Sigmoid colon (tissue), 7 donors: Measurements from ENCODE around the gene IL1RAPL1. TPM values are rescaled to one million over a fixed set of nuclear protein-coding genes. Genes with fewer than 3 reads are reported as not detected.

Experiments
- DNase-seq: peaks from one replicate; pipeline ENCODE4 v3.0.0-alpha.2; 2019
- H3K27ac ChIP-seq, 4 donors: fragments of 200-600 bp; sonication (generic); one replicate each; pipeline ENCODE4 v1.5.1; 2016 to 2019; ENCODE audit warnings: mild to moderate bottlenecking in 1 of 4
- H3K27me3 ChIP-seq, 3 donors: fragments of 200-600 bp; sonication (generic); one replicate each; pipeline ENCODE4 v1.5.1; 2019; ENCODE audit warnings: mild to moderate bottlenecking in 1 of 3
- H3K36me3 ChIP-seq, 4 donors: fragments of 200-600 bp; sonication (generic); one replicate each; pipeline ENCODE4 v1.5.1; 2016 to 2019
- H3K4me1 ChIP-seq, 4 donors: fragments of 200-600 bp; sonication (generic); one replicate each; pipeline ENCODE4 v1.5.1; 2017 to 2019
- H3K4me3 ChIP-seq, 4 donors: fragments of 200-600 bp; sonication (generic); one replicate each; pipeline ENCODE4 v1.5.1; 2017 to 2019; ENCODE audit warnings: mild to moderate bottlenecking in 2 of 4, moderate library complexity in 1 of 4
- H3K9me3 ChIP-seq, 4 donors: fragments of 200-600 bp in 3 of 4; sonication (generic) in 3 of 4; one replicate each; pipeline versions ENCODE4 v1.5.1 to v1.6.1; 2013 to 2019
- EP300 ChIP-seq, 4 donors: sonication (generic); formaldehyde crosslinking; IDR thresholded peaks; one replicate each; pipeline ENCODE4 v1.6.1; 2017; ENCODE audit warnings: antibody characterized with exemption in 4 of 4
- POLR2A ChIP-seq, 2 donors: fragments of 450-650 bp; IDR thresholded peaks; one replicate each; pipeline ENCODE4 v1.6.1; 2016; ENCODE audit warnings: antibody characterized with exemption in 2 of 2, mild to moderate bottlenecking in 2 of 2, moderate library complexity in 2 of 2
- POLR2AphosphoS5 ChIP-seq, 4 donors: sonication (generic); formaldehyde crosslinking; IDR thresholded peaks; one replicate each; pipeline ENCODE4 v1.6.1; 2017; ENCODE audit warnings: antibody characterized with exemption in 4 of 4
- WGBS, 2 donors: extraction: QIAGEN DNeasy Blood & Tissue Kit; methylation state at CpG; one replicate each; pipeline ENCODE4 v1.1.7; 2013; 5-methylcytosine and 5-hydroxymethylcytosine counted together
- intact Hi-C: fragments of 100-400 bp; cut with DNase I; formaldehyde crosslinking; loops from one replicate; pipeline ENCODE4 v1.15.1; 2023
- polyA plus RNA-seq, 3 donors: library from polyadenylated mRNA; stranded (reverse); fragments of 200-250 nt; gene quantifications; one replicate each; pipeline ENCODE4 v1.2.3, GENCODE V29; 2013
- total RNA-seq, 4 donors: library from RNA; depleted of rRNA; stranded (reverse); fragments of >200 nt; gene quantifications; one replicate each; pipeline ENCODE4 v1.1.0, GENCODE V29; 2016
- TF ChIP-seq, protein P1 (sequence below), 4 experiments: fragments of 450-650 bp in 3 of 4; fragments of 200-600 bp in 1 of 4; IDR thresholded peaks; one replicate each; pipeline ENCODE4 v1.5.1; 2016 to 2019; ENCODE audit warnings: antibody characterized with exemption in 4 of 4, mild to moderate bottlenecking in 3 of 4, moderate library complexity in 2 of 4
- donor health status: healthy with polysubstance abuse.
- donor health status: Bipolar disorder and iron deficiency.
- donor health status: healthy.

The IL1RAPL1 gene
- total and polyA plus RNA-seq, 7 donors, result 0.07 to 2.5 (median 1.2) TPM; not detected in 2

GRCh38 chrX:29042341-29042740 lies 455.1 kb downstream of the IL1RAPL1 start:
- H3K9me3 ChIP-seq, result no peaks in the 10 kb centered on the region
- no peaks in the 10 kb centered on the region for H3K4me1 ChIP-seq
- no peaks in the 10 kb centered on the region for H3K27me3 ChIP-seq
- 88 to 93% methylated on average over 2 of the region's 2 CpGs for WGBS, 2 donors
- H3K27ac ChIP-seq, result no peak overlapping the region
- DNase-seq, result no peak
- intact Hi-C loops, result no loop called here
- TF ChIP-seq, protein P1, sequence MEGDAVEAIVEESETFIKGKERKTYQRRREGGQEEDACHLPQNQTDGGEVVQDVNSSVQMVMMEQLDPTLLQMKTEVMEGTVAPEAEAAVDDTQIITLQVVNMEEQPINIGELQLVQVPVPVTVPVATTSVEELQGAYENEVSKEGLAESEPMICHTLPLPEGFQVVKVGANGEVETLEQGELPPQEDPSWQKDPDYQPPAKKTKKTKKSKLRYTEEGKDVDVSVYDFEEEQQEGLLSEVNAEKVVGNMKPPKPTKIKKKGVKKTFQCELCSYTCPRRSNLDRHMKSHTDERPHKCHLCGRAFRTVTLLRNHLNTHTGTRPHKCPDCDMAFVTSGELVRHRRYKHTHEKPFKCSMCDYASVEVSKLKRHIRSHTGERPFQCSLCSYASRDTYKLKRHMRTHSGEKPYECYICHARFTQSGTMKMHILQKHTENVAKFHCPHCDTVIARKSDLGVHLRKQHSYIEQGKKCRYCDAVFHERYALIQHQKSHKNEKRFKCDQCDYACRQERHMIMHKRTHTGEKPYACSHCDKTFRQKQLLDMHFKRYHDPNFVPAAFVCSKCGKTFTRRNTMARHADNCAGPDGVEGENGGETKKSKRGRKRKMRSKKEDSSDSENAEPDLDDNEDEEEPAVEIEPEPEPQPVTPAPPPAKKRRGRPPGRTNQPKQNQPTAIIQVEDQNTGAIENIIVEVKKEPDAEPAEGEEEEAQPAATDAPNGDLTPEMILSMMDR (IDR thresholded peaks at IDR 0.05), result no peak
- TF ChIP-seq POLR2AphosphoS5 (IDR thresholded peaks at IDR 0.05) (no peak), POLR2A (IDR thresholded peaks at IDR 0.05) (no peak), EP300 (IDR thresholded peaks at IDR 0.05) (no peak)
- H3K36me3 ChIP-seq, result no peaks in the 10 kb centered on the region
- H3K4me3 ChIP-seq, result no peak overlapping the region

- intact Hi-C loops, result no loop called here
- Histone ChIP-seq H3K4me3 (no peak overlapping the region), H3K27ac (no peak overlapping the region), H3K4me1 (no peaks in the 10 kb centered on the region), H3K36me3 (no peaks in the 10 kb centered on the region), H3K27me3 (no peaks in the 10 kb centered on the region), H3K9me3 (no peaks in the 10 kb centered on the region)
- WGBS, 2 donors, result 67 to 82% methylated on average over 3 of the region's 3 CpGs
- no peak for DNase-seq
- no peak for TF ChIP-seq POLR2AphosphoS5 (IDR thresholded peaks at IDR 0.05)
- TF ChIP-seq, protein P1 (IDR thresholded peaks at IDR 0.05), result no peak
- TF ChIP-seq POLR2A (IDR thresholded peaks at IDR 0.05), result no peak
- no peak for TF ChIP-seq EP300 (IDR thresholded peaks at IDR 0.05)
Measured at GRCh38 chrX:29043746-29044145, 456.5 kb downstream of the IL1RAPL1 start.

DNA sequence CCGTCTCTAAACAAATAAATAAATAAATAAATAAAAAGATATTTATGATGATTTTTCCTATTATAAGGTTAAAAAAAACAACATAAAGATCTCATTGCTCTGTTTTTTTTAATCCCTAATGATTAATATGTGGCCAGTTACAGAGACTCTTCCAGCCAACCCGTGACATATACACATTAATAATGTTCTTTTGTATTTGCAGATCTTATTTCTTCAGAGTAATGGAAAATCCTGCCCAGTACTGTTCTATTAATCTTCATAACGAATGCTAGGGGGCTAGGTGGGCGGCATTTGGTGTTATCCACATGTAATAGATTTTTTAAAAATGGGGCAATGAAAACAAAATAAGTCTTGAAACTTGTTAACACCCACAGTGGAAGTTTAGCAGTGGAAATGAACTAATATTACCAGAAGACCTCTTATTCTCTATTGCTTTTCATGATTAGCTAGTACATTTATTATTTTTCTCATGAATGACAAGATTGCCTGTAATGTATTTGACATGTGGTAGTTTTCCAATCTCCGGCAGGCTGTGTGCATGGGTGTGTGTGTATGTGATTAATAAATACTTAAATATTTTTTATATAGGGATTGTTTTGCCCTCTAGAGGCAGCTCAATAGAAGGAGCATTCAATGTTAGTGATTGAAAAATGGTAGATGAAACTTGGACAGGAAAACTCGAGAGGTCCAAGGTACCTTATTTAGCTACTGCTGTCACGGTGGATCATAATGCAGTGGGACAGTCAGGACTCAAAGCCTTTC lies 457.4 kb downstream of the IL1RAPL1 start:
- intact Hi-C loops, result no loop called here
- no peaks in the 10 kb centered on the region for H3K4me1 ChIP-seq
- no peaks in the 10 kb centered on the region for H3K27me3 ChIP-seq
- 72 to 76% methylated on average over 7 of the region's 7 CpGs for WGBS, 2 donors
- H3K36me3 ChIP-seq, result no peaks in the 10 kb centered on the region
- TF ChIP-seq POLR2A (IDR thresholded peaks at IDR 0.05) (no peak), POLR2AphosphoS5 (IDR thresholded peaks at IDR 0.05) (no peak), EP300 (IDR thresholded peaks at IDR 0.05) (no peak)
- TF ChIP-seq, protein P1 (IDR thresholded peaks at IDR 0.05), result no peak
- no peak overlapping the region for H3K4me3 ChIP-seq
- H3K27ac ChIP-seq, result no peak overlapping the region
- no peak for DNase-seq
- H3K9me3 ChIP-seq, result no peaks in the 10 kb centered on the region

- Histone ChIP-seq H3K4me1 (no peaks in the 10 kb centered on the region), H3K36me3 (no peaks in the 10 kb centered on the region), H3K9me3 (no peaks in the 10 kb centered on the region), H3K4me3 (no peak overlapping the region), H3K27ac (no peak overlapping the region), H3K27me3 (no peaks in the 10 kb centered on the region)
- TF ChIP-seq EP300 (IDR thresholded peaks at IDR 0.05), result no peak
- TF ChIP-seq POLR2AphosphoS5 (IDR thresholded peaks at IDR 0.05), result no peak
- no peak for TF ChIP-seq POLR2A (IDR thresholded peaks at IDR 0.05)
- TF ChIP-seq, protein P1 (IDR thresholded peaks at IDR 0.05), result no peak
- DNase-seq, result no peak
- WGBS, 2 donors, result 93 to 96% methylated on average over 2 of the region's 2 CpGs
- intact Hi-C loops, result no loop called here
Measured at GRCh38 chrX:29065477-29065876, 478.2 kb downstream of the IL1RAPL1 start.

DNA sequence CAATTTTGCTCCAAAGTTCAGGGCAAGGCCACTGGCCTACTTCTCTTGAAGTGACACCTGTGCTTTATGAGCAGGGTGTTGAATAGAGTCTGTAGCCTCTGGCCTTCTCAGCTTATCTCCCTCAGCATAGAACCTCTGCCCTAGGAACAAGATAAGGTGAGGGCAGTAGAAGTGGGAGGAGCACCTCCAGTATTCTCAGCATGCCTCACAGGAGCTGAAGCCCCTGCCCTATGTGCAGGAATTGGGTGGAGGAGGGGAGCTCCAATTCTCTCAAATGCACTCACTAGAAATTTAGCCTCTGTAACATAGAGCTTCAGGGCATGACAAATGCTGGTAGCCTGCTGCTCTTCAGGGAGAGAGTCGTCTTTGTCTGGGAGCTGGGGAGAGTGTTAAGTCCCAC lies 479.3 kb downstream of the IL1RAPL1 start:
- Histone ChIP-seq H3K27me3 (no peaks in the 10 kb centered on the region), H3K4me1 (no peaks in the 10 kb centered on the region), H3K36me3 (no peaks in the 10 kb centered on the region), H3K27ac (no peak overlapping the region), H3K9me3 (no peaks in the 10 kb centered on the region), H3K4me3 (no peak overlapping the region)
- no peak for DNase-seq
- intact Hi-C loops, result no loop called here
- WGBS, 2 donors, result 55 to 68% methylated on average over 1 of the region's 1 CpG
- TF ChIP-seq, protein P1 (IDR thresholded peaks at IDR 0.05), result no peak
- no peak for TF ChIP-seq POLR2A (IDR thresholded peaks at IDR 0.05)
